IMR-90 (cell line): ENCODE measurements around the gene CDKAL1. TPM values are rescaled to one million over a fixed set of nuclear protein-coding genes. Genes with fewer than 3 reads are reported as not detected.

ENCODE experiments used
- ATAC-seq: fragments of 200-7000 bp; cut with Tn5 transposase; 2 replicates; pipeline ENCODE4 v1.9.1; 2020; ENCODE audit warnings: low read depth, mild to moderate bottlenecking, moderate library complexity
- BruUV-seq: library from RNA; stranded (reverse); fragments of 400-500 nt; replicated peaks from 2 replicates; lab custom pipeline; 2021; lab: Mats Ljungman, UMichigan
- CTCF ChIA-PET: fragments of 300-600 bp; formaldehyde crosslinking; extraction: SDS; loops from one replicate; lab custom pipeline; 2021; ENCODE audit warnings: antibody characterized with exemption; lab: Yijun Ruan, JAX
- POLR2A ChIA-PET: fragments of 300-600 bp; sonication (Branson Sonifier 250); formaldehyde crosslinking; loops from one replicate; lab custom pipeline; 2022; ENCODE audit warnings: antibody characterized with exemption; ENCODE audit not compliant: unreplicated experiment; lab: Charles Lee
- DNase-seq: peaks from one replicate; pipeline ENCODE4 v3.0.0; 2013
- H2AFZ ChIP-seq: replicated peaks from 2 replicates; pipeline ENCODE3; 2013; ENCODE audit warnings: low read length, mild to moderate bottlenecking; ENCODE audit not compliant: poor library complexity
- H2AK5ac ChIP-seq: 2 replicates; pipeline ENCODE4 v1.6.1; 2013; ENCODE audit warnings: low read depth, low read length, inconsistent platforms
- H2AK9ac ChIP-seq: replicated peaks from 2 replicates; pipeline ENCODE3; 2013; ENCODE audit warnings: mild to moderate bottlenecking, low read depth, low read length, moderate library complexity; ENCODE audit not compliant: poor library complexity
- H2BK120ac ChIP-seq: 2 replicates; pipeline ENCODE4 v1.6.1; 2013; ENCODE audit warnings: low read depth, low read length, inconsistent platforms
- H2BK15ac ChIP-seq: 3 replicates; pipeline ENCODE4 v1.6.1; 2013; ENCODE audit warnings: low read depth, low read length, inconsistent platforms
- H2BK20ac ChIP-seq: 2 replicates; pipeline ENCODE4 v1.6.1; 2013; ENCODE audit warnings: low read depth, mild to moderate bottlenecking, inconsistent platforms, low read length, moderate library complexity
- H2BK5ac ChIP-seq: 2 replicates; pipeline ENCODE4 v1.6.1; 2013; ENCODE audit warnings: mild to moderate bottlenecking, low read depth, low read length, inconsistent platforms; ENCODE audit not compliant: poor library complexity, severe bottlenecking
- H3K14ac ChIP-seq: replicated peaks from 2 replicates; pipeline ENCODE4 v1.6.1; 2013; ENCODE audit warnings: low read depth, low read length, inconsistent platforms
- H3K18ac ChIP-seq: 2 replicates; pipeline ENCODE4 v1.6.1; 2013; ENCODE audit warnings: low read depth, low read length, control low read depth
- H3K23ac ChIP-seq: 2 replicates; pipeline ENCODE4 v1.6.1; 2013; ENCODE audit warnings: low read depth, low read length, inconsistent platforms
- H3K27ac ChIP-seq: 2 replicates; pipeline ENCODE4 v1.5.1; 2013; ENCODE audit warnings: mild to moderate bottlenecking, control low read depth, low read length; ENCODE audit not compliant: insufficient read depth
- H3K27me3 ChIP-seq: 2 replicates; pipeline ENCODE4 v1.6.1; 2013; ENCODE audit warnings: low read length; ENCODE audit not compliant: control insufficient read depth, insufficient read depth
- H3K36me3 ChIP-seq: 2 replicates; pipeline ENCODE4 v1.6.1; 2013; ENCODE audit warnings: low read length, mixed read lengths; ENCODE audit not compliant: control insufficient read depth, insufficient read depth
- H3K4ac ChIP-seq: 2 replicates; pipeline ENCODE4 v1.6.1; 2013; ENCODE audit warnings: low read depth, low read length, inconsistent platforms
- H3K4me1 ChIP-seq: 2 replicates; pipeline ENCODE4 v1.6.1; 2013; ENCODE audit warnings: low read length, mixed read lengths; ENCODE audit not compliant: control insufficient read depth, insufficient read depth
- H3K4me2 ChIP-seq: 2 replicates; pipeline ENCODE4 v1.6.1; 2013; ENCODE audit warnings: low read depth, mild to moderate bottlenecking, control low read depth, low read length, moderate library complexity
- H3K4me3 ChIP-seq: 2 replicates; pipeline ENCODE4 v1.5.1; 2013; ENCODE audit warnings: low read depth, mild to moderate bottlenecking, control low read depth, low read length, moderate library complexity; ENCODE audit not compliant: insufficient read depth
- H3K56ac ChIP-seq: 2 replicates; pipeline ENCODE4 v1.6.1; 2013; ENCODE audit warnings: low read length, inconsistent platforms; ENCODE audit not compliant: insufficient read depth; ENCODE audit errors: extremely low read depth
- H3K79me1 ChIP-seq, 2 experiments: 2 replicates each; pipeline ENCODE4 v1.6.1; 2013; ENCODE audit warnings: low read length in 2 of 2, inconsistent platforms in 1 of 2, low read depth in 1 of 2
- H3K9ac ChIP-seq: 2 replicates; pipeline ENCODE4 v1.6.1; 2013; ENCODE audit warnings: low read depth, low read length, control low read depth
- H3K9me1 ChIP-seq: 2 replicates; pipeline ENCODE4 v1.6.1; 2013; ENCODE audit warnings: low read length, inconsistent platforms; ENCODE audit not compliant: insufficient read depth
- H3K9me3 ChIP-seq: 2 replicates; pipeline ENCODE4 v1.6.1; 2013; ENCODE audit warnings: low read length; ENCODE audit not compliant: control insufficient read depth, insufficient read depth
- H4K20me1 ChIP-seq: 2 replicates; pipeline ENCODE4 v1.6.1; 2013; ENCODE audit warnings: low read length, inconsistent platforms; ENCODE audit not compliant: insufficient read depth
- H4K5ac ChIP-seq: 2 replicates; pipeline ENCODE4 v1.6.1; 2013; ENCODE audit warnings: mild to moderate bottlenecking, low read depth, low read length, control low read depth
- H4K8ac ChIP-seq, 2 experiments: 2 replicates each; pipeline ENCODE4 v1.6.1; 2013; ENCODE audit warnings: low read depth in 2 of 2, low read length in 2 of 2, control low read depth in 1 of 2, inconsistent platforms in 1 of 2
- H4K91ac ChIP-seq: 2 replicates; pipeline ENCODE4 v1.6.1; 2013; ENCODE audit warnings: low read depth, low read length, inconsistent platforms; ENCODE audit not compliant: insufficient read depth
- BHLHE40 ChIP-seq: fragments of 150-350 bp; IDR thresholded peaks from 2 replicates; pipeline ENCODE4 v1.6.1; 2016; ENCODE audit warnings: mild to moderate bottlenecking, low read depth, low read length
- CEBPB ChIP-seq: IDR thresholded peaks from 2 replicates; pipeline ENCODE4 v1.6.1; 2012; ENCODE audit warnings: low read depth, low read length, improper control_type of control experiment
- CHD1 ChIP-seq: IDR thresholded peaks from 2 replicates; pipeline ENCODE4 v1.6.1; 2012; ENCODE audit warnings: low read depth, low read length, improper control_type of control experiment
- ELK1 ChIP-seq: fragments of 150-350 bp; IDR thresholded peaks from 2 replicates; pipeline ENCODE4 v1.6.1; 2016; ENCODE audit warnings: low read depth, mild to moderate bottlenecking, low read length, moderate library complexity, borderline replicate concordance
- FOS ChIP-seq: fragments of 150-350 bp; IDR thresholded peaks from 2 replicates; pipeline ENCODE4 v1.6.1; 2016; ENCODE audit warnings: low read depth, low read length
- MAZ ChIP-seq: IDR thresholded peaks from 2 replicates; pipeline ENCODE4 v1.6.1; 2012; ENCODE audit warnings: low read depth, mild to moderate bottlenecking, low read length, improper control_type of control experiment, moderate library complexity, borderline replicate concordance
- MXI1 ChIP-seq: IDR thresholded peaks from 2 replicates; pipeline ENCODE4 v1.6.1; 2012; ENCODE audit warnings: low read depth, mild to moderate bottlenecking, low read length, moderate library complexity, borderline replicate concordance
- NFE2L2 ChIP-seq: fragments of 150-350 bp; IDR thresholded peaks from 2 replicates; pipeline ENCODE4 v1.6.1; 2016; ENCODE audit warnings: low read depth, mild to moderate bottlenecking, low read length
- POLR2A ChIP-seq: IDR thresholded peaks from 2 replicates; pipeline ENCODE4 v1.6.1; 2012; ENCODE audit warnings: mild to moderate bottlenecking, low read depth, low read length
- RCOR1 ChIP-seq: IDR thresholded peaks from 2 replicates; pipeline ENCODE4 v1.6.1; 2012; ENCODE audit warnings: mild to moderate bottlenecking, low read length, improper control_type of control experiment; ENCODE audit not compliant: insufficient replicate concordance
- RFX5 ChIP-seq: IDR thresholded peaks from 2 replicates; pipeline ENCODE4 v1.8.0; 2012; ENCODE audit warnings: low read depth, mild to moderate bottlenecking, low read length, moderate library complexity
- WGBS, 2 experiments: methylation state at CpG; one replicate each; pipeline versions ENCODE4 v1.1.5 to v1.1.7; 2013; ENCODE audit warnings: missing lambda C conversion rate in 2 of 2; ENCODE audit not compliant: insufficient read length in 1 of 2; ENCODE audit errors: extremely low coverage in 2 of 2; 5-methylcytosine and 5-hydroxymethylcytosine counted together
- dilution Hi-C: fragments of 300-500 bp; cut with HindIII; formaldehyde crosslinking; loops from one replicate; pipeline ENCODE4 v1.14.3; 2018; ENCODE audit warnings: low sequenced_read_pairs; ENCODE audit not compliant: unreplicated experiment
- in situ Hi-C: fragments of 300-500 bp; cut with MboI; formaldehyde crosslinking; loops from 3 replicates; pipeline ENCODE4 v1.14.3; 2019; ENCODE audit warnings: low sequenced_read_pairs, inconsistent platforms, mixed read lengths
- intact Hi-C: fragments of 100-400 bp; cut with micrococcal nuclease; formaldehyde crosslinking; loops from 2 replicates; pipeline ENCODE4 v1.10.0; 2022
- polyA plus RNA-seq, 3 experiments: library from polyadenylated mRNA; depleted of rRNA; stranded (reverse); fragments of >200 nt; gene quantifications; 2 replicates each; pipeline ENCODE4 v1.2.3, GENCODE V29; 2012; ENCODE audit warnings: low replicate concordance in 1 of 3
- total RNA-seq: library from RNA; depleted of rRNA; stranded (reverse); fragments of >200 nt; gene quantifications from 2 replicates; pipeline ENCODE4 v1.2.3, GENCODE V29; 2012
- TF ChIP-seq, protein P1 (sequence below): conservative IDR thresholded peaks from 2 replicates; pipeline ENCODE4 v1.5.1; 2012; ENCODE audit warnings: mild to moderate bottlenecking, low read depth, low read length, improper control_type of control experiment
- TF ChIP-seq, protein P2 (sequence below): fragments of 150-350 bp; IDR thresholded peaks from 2 replicates; pipeline ENCODE4 v1.6.1; 2017; ENCODE audit warnings: mild to moderate bottlenecking, antibody characterized with exemption, low read length, low read depth

CDKAL1 gene
- total and polyA plus RNA-seq, 2 of the 4 experiments (the other 2 are of a cell fraction) = 3.7 to 13.1 TPM

DNA sequence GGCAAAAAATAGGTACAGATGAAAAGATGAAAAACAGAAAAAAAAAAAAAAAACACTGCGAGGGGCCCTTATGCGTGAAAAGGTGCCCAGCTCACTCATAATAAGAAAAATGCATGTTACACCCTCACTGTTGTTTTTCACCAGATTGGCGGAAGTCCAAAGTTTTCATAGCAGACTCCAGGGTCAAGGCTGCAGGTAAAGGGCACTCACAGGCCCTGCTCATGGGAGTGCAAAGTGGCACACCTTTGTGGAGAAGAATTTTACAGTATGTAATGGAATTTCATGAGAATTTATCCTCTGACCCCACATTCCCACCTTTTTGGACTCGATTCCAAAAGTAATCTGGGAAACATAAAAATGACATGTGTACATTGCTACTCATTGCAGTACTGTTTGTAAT lies 108.2 kb downstream of the CDKAL1 start:
- H3K56ac ChIP-seq = no peak overlapping the region
- no peaks in the 10 kb centered on the region; the same call in 1 of the 2 replicates for H3K4me1 ChIP-seq
- intact Hi-C loops (no loop called here), in situ Hi-C loops (no loop called here), dilution Hi-C loops (no loop called here)
- no peaks in the 10 kb centered on the region for H3K27me3 ChIP-seq
- no peak overlapping the region for H4K5ac ChIP-seq
- no peak overlapping the region for H3K23ac ChIP-seq
- H4K8ac ChIP-seq = no peak overlapping the region
- no TSS peak for BruUV-seq
- DNase-seq (no peak), ATAC-seq (no peak)
- H2BK5ac ChIP-seq = no peak overlapping the region
- no peak overlapping the region for H3K14ac ChIP-seq
- no peak overlapping the region for H2BK20ac ChIP-seq
- no peak overlapping the region for H4K91ac ChIP-seq
- no peaks in the 10 kb centered on the region for H3K9me1 ChIP-seq
- no peaks in the 10 kb centered on the region for H4K20me1 ChIP-seq
- H3K36me3 ChIP-seq = no peaks in the 10 kb centered on the region
- no peak overlapping the region for H3K4me2 ChIP-seq
- no peak overlapping the region for H2BK15ac ChIP-seq
- TF ChIP-seq MAZ = no peak
- TF ChIP-seq MXI1 = no peak
- TF ChIP-seq, protein P1, sequence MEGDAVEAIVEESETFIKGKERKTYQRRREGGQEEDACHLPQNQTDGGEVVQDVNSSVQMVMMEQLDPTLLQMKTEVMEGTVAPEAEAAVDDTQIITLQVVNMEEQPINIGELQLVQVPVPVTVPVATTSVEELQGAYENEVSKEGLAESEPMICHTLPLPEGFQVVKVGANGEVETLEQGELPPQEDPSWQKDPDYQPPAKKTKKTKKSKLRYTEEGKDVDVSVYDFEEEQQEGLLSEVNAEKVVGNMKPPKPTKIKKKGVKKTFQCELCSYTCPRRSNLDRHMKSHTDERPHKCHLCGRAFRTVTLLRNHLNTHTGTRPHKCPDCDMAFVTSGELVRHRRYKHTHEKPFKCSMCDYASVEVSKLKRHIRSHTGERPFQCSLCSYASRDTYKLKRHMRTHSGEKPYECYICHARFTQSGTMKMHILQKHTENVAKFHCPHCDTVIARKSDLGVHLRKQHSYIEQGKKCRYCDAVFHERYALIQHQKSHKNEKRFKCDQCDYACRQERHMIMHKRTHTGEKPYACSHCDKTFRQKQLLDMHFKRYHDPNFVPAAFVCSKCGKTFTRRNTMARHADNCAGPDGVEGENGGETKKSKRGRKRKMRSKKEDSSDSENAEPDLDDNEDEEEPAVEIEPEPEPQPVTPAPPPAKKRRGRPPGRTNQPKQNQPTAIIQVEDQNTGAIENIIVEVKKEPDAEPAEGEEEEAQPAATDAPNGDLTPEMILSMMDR = no peak
- no peak for TF ChIP-seq FOS
- TF ChIP-seq NFE2L2 = no peak
- no peak for TF ChIP-seq RFX5
- no peak for TF ChIP-seq POLR2A
- no peak for TF ChIP-seq RCOR1
- TF ChIP-seq, protein P2, sequence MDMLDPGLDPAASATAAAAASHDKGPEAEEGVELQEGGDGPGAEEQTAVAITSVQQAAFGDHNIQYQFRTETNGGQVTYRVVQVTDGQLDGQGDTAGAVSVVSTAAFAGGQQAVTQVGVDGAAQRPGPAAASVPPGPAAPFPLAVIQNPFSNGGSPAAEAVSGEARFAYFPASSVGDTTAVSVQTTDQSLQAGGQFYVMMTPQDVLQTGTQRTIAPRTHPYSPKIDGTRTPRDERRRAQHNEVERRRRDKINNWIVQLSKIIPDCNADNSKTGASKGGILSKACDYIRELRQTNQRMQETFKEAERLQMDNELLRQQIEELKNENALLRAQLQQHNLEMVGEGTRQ = no peak
- TF ChIP-seq CHD1 = no peak
- no peak for TF ChIP-seq CEBPB
- TF ChIP-seq ELK1 = no peak
- no peak for TF ChIP-seq BHLHE40
- ChIA-PET CTCF (no interaction called here), POLR2A (no interaction called here)
- no peak overlapping the region for H2AK9ac ChIP-seq
- no peak overlapping the region for H2AFZ ChIP-seq
- H2AK5ac ChIP-seq = no peak overlapping the region
- no peaks in the 10 kb centered on the region for H3K9me3 ChIP-seq
- no peak overlapping the region for H3K27ac ChIP-seq
- no peak overlapping the region for H3K9ac ChIP-seq
- H2BK120ac ChIP-seq = no peak overlapping the region
- no CpG with 5 or more reads among the region's 4 CpGs for WGBS, 2 experiments
- no peak overlapping the region for H3K4ac ChIP-seq
- H3K79me1 ChIP-seq = peaks cover 2 to 5% of the 10 kb centered on the region in 2 experiments; a peak in 2 of 4 replicates
- H3K18ac ChIP-seq = no peak overlapping the region
- no peak overlapping the region for H3K4me3 ChIP-seq
